Kidney capillary endothelial cell (primary cell): Measurements from ENCODE around the gene CSNK2A3.
"Not testable (repeated sequence)": the region's sequence is repeated elsewhere in the genome, so short reads cannot be mapped to it uniquely, and the experiment has no call there.

Source experiments
- DNase-seq: peaks from one replicate; pipeline ENCODE4 v3.0.0-alpha.2; 2018; ENCODE audit warnings: low spot score

CSNK2A3 gene

GRCh38 chr11:11352878-11353277, at the start of gene CSNK2A3:
CSNK2A3 (minus strand) TSS chr11:11353250; CDS start chr11:11353119, 131 bp downstream.
- DNase-seq, result not testable (repeated sequence)

GRCh38 chr11:11401960-11402535, 49.0 kb upstream of the CSNK2A3 start:
- DNase-seq, result no peak

GRCh38 chr11:11400635-11401232, 47.7 kb upstream of the CSNK2A3 start:
- DNase-seq, result no peak

GRCh38 chr11:11400121-11400520, 47.1 kb upstream of the CSNK2A3 start:
- no peak for DNase-seq

- no peak for DNase-seq
These were observed 44.7 kb upstream of the CSNK2A3 start for GRCh38 chr11:11397781-11398180.

GRCh38 chr11:11397036-11397415, 44.0 kb upstream of the CSNK2A3 start:
- DNase-seq, result no peak

- DNase-seq, result no peak
These were observed 43.4 kb upstream of the CSNK2A3 start for GRCh38 chr11:11396301-11397035.

GRCh38 chr11:11395126-11395525, 42.1 kb upstream of the CSNK2A3 start:
- no peak for DNase-seq

GRCh38 chr11:11394241-11394640, 41.2 kb upstream of the CSNK2A3 start:
- DNase-seq, result no peak

GRCh38 chr11:11391796-11392463, 38.9 kb upstream of the CSNK2A3 start:
- DNase-seq, result peak; percentile 42

GRCh38 chr11:11391169-11391568, 38.1 kb upstream of the CSNK2A3 start:
- no peak for DNase-seq

GRCh38 chr11:11390068-11390771, 37.2 kb upstream of the CSNK2A3 start:
- no peak for DNase-seq

GRCh38 chr11:11389238-11389637, 36.2 kb upstream of the CSNK2A3 start:
- DNase-seq, result no peak

- DNase-seq, result no peak
These were observed 34.7 kb upstream of the CSNK2A3 start for GRCh38 chr11:11387622-11388305.

GRCh38 chr11:11387207-11387606, 34.2 kb upstream of the CSNK2A3 start:
- no peak for DNase-seq

- DNase-seq, result no peak
These were observed 31.8 kb upstream of the CSNK2A3 start for GRCh38 chr11:11384829-11385228.

- DNase-seq, result no peak
These were observed 30.9 kb upstream of the CSNK2A3 start for GRCh38 chr11:11383995-11384394.

- DNase-seq, result no peak
These were observed 29.9 kb upstream of the CSNK2A3 start for GRCh38 chr11:11382858-11383532.

GRCh38 chr11:11381471-11382105, 28.5 kb upstream of the CSNK2A3 start:
- DNase-seq, result peak; percentile 67

GRCh38 chr11:11380883-11381282, 27.8 kb upstream of the CSNK2A3 start:
- DNase-seq, result no peak

GRCh38 chr11:11380340-11380739, 27.3 kb upstream of the CSNK2A3 start:
- no peak for DNase-seq
